Testis (tissue), 2 donors: ENCODE results near the gene DNAJC7.

ENCODE experiments used
- CTCF ChIP-seq, 3 experiments: fragments of 450-650 bp in 2 of 3; fragments of 200-600 bp in 1 of 3; sonication (generic) in 1 of 3; IDR thresholded peaks; one replicate each; pipeline ENCODE4 v1.5.1; 2016 to 2019; ENCODE audit warnings: antibody characterized with exemption in 3 of 3, mild to moderate bottlenecking in 2 of 3, moderate library complexity in 1 of 3
- POLR2A ChIP-seq: fragments of 450-650 bp; IDR thresholded peaks from one replicate; pipeline ENCODE4 v1.6.1; 2017; ENCODE audit warnings: antibody characterized with exemption, mild to moderate bottlenecking, moderate library complexity

DNA sequence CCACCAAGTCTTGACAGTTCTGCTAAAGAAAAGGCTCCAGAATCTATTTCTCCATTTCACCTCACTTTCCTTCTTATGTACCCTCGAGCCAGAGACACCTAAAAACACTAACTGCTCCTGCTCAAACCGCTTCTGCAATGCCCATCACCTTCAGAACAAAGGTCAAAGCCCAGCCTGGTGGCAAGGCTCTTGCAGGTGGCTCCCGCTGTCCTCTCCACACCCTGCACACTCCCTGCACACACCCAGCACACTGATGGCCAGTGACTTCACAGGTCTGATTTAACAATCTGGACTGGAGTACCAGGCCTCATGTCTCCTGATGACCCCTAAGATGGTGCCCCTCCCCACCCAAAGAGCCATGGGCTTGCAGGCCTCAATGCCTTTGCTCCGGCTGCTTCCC, 43.0 kb upstream of the DNAJC7 start:
- TF ChIP-seq CTCF (IDR thresholded peaks at IDR 0.05) = no peak
- TF ChIP-seq POLR2A = no peak
